Measurements from ENCODE around the gene FLYWCH1.
A peak's percentile ranks its signal among the peaks of the same experiment; 100 is the strongest.

The FLYWCH1 gene

GRCh38 chr16:2874032-2874911, 37.5 kb upstream of the FLYWCH1 start:
- H3K4me3 ChIP-seq (ENCODE audit: control insufficient read depth, low read depth, low read length) = no peak overlapping the region
- no peak for DNase-seq (ENCODE audit: low read depth)
- no peak for TF ChIP-seq CTCF (IDR thresholded peaks at IDR 0.05; ENCODE audit: control insufficient read depth, insufficient read depth, low read depth, low read length, missing control alignments)

GRCh38 chr16:2874912-2875362, 36.8 kb upstream of the FLYWCH1 start:
- DNase-seq (ENCODE audit: low read depth) = no peak
- TF ChIP-seq CTCF (IDR thresholded peaks at IDR 0.05; ENCODE audit: control insufficient read depth, insufficient read depth, low read depth, low read length, missing control alignments) = peak; percentile 89
- H3K4me3 ChIP-seq (ENCODE audit: control insufficient read depth, low read depth, low read length) = no peak overlapping the region

GRCh38 chr16:2879854-2880508, 31.8 kb upstream of the FLYWCH1 start:
- no peak overlapping the region for H3K4me3 ChIP-seq (ENCODE audit: control insufficient read depth, low read depth, low read length)
- DNase-seq (ENCODE audit: low read depth) = no peak
- TF ChIP-seq CTCF (IDR thresholded peaks at IDR 0.05; ENCODE audit: control insufficient read depth, insufficient read depth, low read depth, low read length, missing control alignments) = no peak

DNA sequence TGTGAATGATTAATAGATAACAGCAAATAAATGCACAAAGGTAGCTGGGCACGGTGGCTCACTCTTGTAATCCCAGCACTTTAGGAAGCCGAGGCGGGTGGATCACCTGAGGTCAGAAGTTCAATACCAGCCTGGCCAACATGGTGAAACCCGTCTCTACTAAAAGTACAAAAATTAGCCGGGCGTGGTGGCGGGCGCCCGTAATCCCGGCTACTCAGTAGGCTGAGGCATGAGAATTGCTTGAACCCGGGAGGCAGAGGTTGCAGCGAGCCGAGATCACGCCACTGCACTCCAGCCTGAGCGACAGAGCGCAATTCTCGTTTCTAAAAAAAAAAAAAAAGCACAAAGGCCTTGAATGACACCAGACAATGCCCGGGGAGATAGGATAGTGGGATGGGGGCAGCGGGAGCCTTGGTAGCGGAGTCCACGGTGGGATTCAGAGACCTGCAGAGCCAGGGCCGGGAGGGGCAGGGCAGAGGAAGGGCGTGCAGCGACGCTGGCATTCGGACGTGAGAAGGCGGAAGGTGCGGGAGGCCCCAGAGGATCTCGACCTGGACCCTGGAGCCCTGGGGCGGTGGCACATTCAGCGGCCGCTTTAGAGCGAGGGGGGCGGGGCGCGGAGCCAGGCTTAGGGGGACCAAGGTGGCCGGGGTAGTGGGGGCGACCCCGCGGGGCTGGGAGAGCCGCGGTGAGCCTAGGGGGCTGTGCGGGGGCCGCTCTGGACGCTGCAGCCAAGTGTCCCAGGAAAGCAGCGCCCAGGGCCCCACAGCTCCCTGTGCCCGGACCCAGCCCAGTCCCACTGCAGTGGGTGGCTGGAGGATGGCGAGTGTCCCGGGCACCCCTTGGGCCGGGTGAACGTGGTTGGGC, 29.7 kb upstream of the FLYWCH1 start:
- DNase-seq (ENCODE audit: low read depth) = no peak

GRCh38 chr16:2882650-2883457, 28.9 kb upstream of the FLYWCH1 start, which contains the start of gene FLYWCH2:
FLYWCH2 (plus strand) TSS chr16:2883215; CDS start chr16:2896450, 13,235 bp downstream.
- peak; percentile 97 for DNase-seq (ENCODE audit: low read depth)
- TF ChIP-seq CTCF (IDR thresholded peaks at IDR 0.05; ENCODE audit: control insufficient read depth, insufficient read depth, low read depth, low read length, missing control alignments) = peak; percentile 1

More for the DNA sequence above, 29.7 kb upstream of the FLYWCH1 start:
- H3K4me3 ChIP-seq (ENCODE audit: control insufficient read depth, low read depth, low read length) = peak overlapping the region; percentile 95
- TF ChIP-seq CTCF (IDR thresholded peaks at IDR 0.05; ENCODE audit: control insufficient read depth, insufficient read depth, low read depth, low read length, missing control alignments) = no peak

More at GRCh38 chr16:2882650-2883457, 28.9 kb upstream of the FLYWCH1 start, which contains the start of gene FLYWCH2:
- H3K4me3 ChIP-seq (ENCODE audit: control insufficient read depth, low read depth, low read length) = peak within 1 kb of the TSS; percentile 95
